Transverse colon (tissue), 4 donors: Measurements from ENCODE around the gene APBB2. TPM values are rescaled to one million over a fixed set of nuclear protein-coding genes. Genes with fewer than 3 reads are reported as not detected.

Experiments used
- DNase-seq: peaks from one replicate; pipeline ENCODE4 v3.0.0-alpha.2; 2019
- H3K27ac ChIP-seq, 4 donors: fragments of 200-600 bp; sonication (generic); 2 replicates each; pipeline ENCODE4 v1.5.1; 2016 to 2018; ENCODE audit warnings: inconsistent platforms in 4 of 4
- H3K27me3 ChIP-seq: fragments of 200-600 bp; sonication (generic); 2 replicates; pipeline ENCODE4 v1.5.1; 2017; ENCODE audit warnings: inconsistent platforms
- H3K36me3 ChIP-seq, 4 donors: fragments of 200-600 bp; sonication (generic); 2 replicates each; pipeline ENCODE4 v1.5.1; 2017 to 2019; ENCODE audit warnings: inconsistent platforms in 4 of 4
- H3K4me1 ChIP-seq, 4 donors: fragments of 200-600 bp; sonication (generic); 2 replicates each; pipeline ENCODE4 v1.5.1; 2017 to 2020; ENCODE audit warnings: inconsistent platforms in 4 of 4
- H3K4me3 ChIP-seq, 4 donors: fragments of 200-600 bp; sonication (generic); 1 replicate in 1 of 4; 2 replicates in 3 of 4; pipeline versions ENCODE4 v1.5.1 to v1.6.1; 2017 to 2019; ENCODE audit warnings: inconsistent platforms in 4 of 4
- H3K9me3 ChIP-seq, 2 donors: fragments of 200-600 bp; sonication (generic); 2 replicates each; pipeline ENCODE4 v1.5.1; 2017 to 2019; ENCODE audit warnings: inconsistent platforms in 2 of 2
- EP300 ChIP-seq: sonication (generic); formaldehyde crosslinking; IDR thresholded peaks from one replicate; pipeline ENCODE4 v1.6.1; 2017; ENCODE audit warnings: antibody characterized with exemption, low read depth
- POLR2A ChIP-seq: fragments of 450-650 bp; IDR thresholded peaks from one replicate; pipeline ENCODE4 v1.6.1; 2016; ENCODE audit warnings: antibody characterized with exemption, mild to moderate bottlenecking, moderate library complexity
- POLR2AphosphoS5 ChIP-seq, 3 donors: sonication (generic); formaldehyde crosslinking; IDR thresholded peaks; one replicate each; pipeline ENCODE4 v1.6.1; 2016; ENCODE audit warnings: antibody characterized with exemption in 3 of 3
- WGBS, 2 donors: methylation state at CpG; one replicate each; pipeline ENCODE4 v1.1.5; 2018; ENCODE audit warnings: low coverage in 1 of 2; 5-methylcytosine and 5-hydroxymethylcytosine counted together
- in situ Hi-C, 4 donors: fragments of 200-750 bp; cut with MboI; loops; one replicate each; pipeline versions ENCODE4 v1.15.0 to v1.15.1; 2017; ENCODE audit warnings: low sequenced_read_pairs in 3 of 4, low pct_ligation_motif_present in 1 of 4, low pct_unique_long_range_greater_than_20kb in 1 of 4
- intact Hi-C: fragments of 100-400 bp; cut with DNase I; formaldehyde crosslinking; loops from one replicate; pipeline ENCODE4 v1.15.1; 2023; ENCODE audit warnings: low total_unique reads
- total RNA-seq, 4 donors: library from RNA; depleted of rRNA; stranded (reverse); fragments of >200 nt; gene quantifications; one replicate each; pipeline ENCODE4 v1.1.0, GENCODE V29; 2016
- TF ChIP-seq, protein P1 (sequence below), 5 experiments: fragments of 200-600 bp in 3 of 5; fragments of 450-650 bp in 2 of 5; sonication (generic) in 3 of 5; IDR thresholded peaks; 1 replicate in 2 of 5; 2 replicates in 3 of 5; pipeline ENCODE4 v1.5.1; 2016 to 2017; ENCODE audit warnings: antibody characterized with exemption in 5 of 5, inconsistent platforms in 3 of 5, mild to moderate bottlenecking in 2 of 5, moderate library complexity in 1 of 5

The APBB2 gene
- total RNA-seq, 4 donors from 2014 or later: 37.1 to 138 (median 90.1) TPM

- no peaks in the 10 kb centered on the region for H3K27me3 ChIP-seq
- TF ChIP-seq POLR2AphosphoS5 (IDR thresholded peaks at IDR 0.05): no peak
- no peak for TF ChIP-seq EP300
- TF ChIP-seq POLR2A: no peak
- TF ChIP-seq, protein P1, sequence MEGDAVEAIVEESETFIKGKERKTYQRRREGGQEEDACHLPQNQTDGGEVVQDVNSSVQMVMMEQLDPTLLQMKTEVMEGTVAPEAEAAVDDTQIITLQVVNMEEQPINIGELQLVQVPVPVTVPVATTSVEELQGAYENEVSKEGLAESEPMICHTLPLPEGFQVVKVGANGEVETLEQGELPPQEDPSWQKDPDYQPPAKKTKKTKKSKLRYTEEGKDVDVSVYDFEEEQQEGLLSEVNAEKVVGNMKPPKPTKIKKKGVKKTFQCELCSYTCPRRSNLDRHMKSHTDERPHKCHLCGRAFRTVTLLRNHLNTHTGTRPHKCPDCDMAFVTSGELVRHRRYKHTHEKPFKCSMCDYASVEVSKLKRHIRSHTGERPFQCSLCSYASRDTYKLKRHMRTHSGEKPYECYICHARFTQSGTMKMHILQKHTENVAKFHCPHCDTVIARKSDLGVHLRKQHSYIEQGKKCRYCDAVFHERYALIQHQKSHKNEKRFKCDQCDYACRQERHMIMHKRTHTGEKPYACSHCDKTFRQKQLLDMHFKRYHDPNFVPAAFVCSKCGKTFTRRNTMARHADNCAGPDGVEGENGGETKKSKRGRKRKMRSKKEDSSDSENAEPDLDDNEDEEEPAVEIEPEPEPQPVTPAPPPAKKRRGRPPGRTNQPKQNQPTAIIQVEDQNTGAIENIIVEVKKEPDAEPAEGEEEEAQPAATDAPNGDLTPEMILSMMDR (IDR thresholded peaks at IDR 0.05): no peak
- intact Hi-C loops (no loop called here), in situ Hi-C loops (no loop called here)
- no peaks in the 10 kb centered on the region for H3K9me3 ChIP-seq
- H3K4me1 ChIP-seq: no peaks in the 10 kb centered on the region
- H3K4me3 ChIP-seq: no peak overlapping the region
- no peak overlapping the region for H3K27ac ChIP-seq
- DNase-seq: no peak
- 82 to 84% methylated on average over 10 to 11 of the region's 11 CpGs for WGBS, 2 donors
- H3K36me3 ChIP-seq: no peaks in the 10 kb centered on the region
These were observed 382.2 kb downstream of the APBB2 start for GRCh38 chr4:40832175-40832574.

DNA sequence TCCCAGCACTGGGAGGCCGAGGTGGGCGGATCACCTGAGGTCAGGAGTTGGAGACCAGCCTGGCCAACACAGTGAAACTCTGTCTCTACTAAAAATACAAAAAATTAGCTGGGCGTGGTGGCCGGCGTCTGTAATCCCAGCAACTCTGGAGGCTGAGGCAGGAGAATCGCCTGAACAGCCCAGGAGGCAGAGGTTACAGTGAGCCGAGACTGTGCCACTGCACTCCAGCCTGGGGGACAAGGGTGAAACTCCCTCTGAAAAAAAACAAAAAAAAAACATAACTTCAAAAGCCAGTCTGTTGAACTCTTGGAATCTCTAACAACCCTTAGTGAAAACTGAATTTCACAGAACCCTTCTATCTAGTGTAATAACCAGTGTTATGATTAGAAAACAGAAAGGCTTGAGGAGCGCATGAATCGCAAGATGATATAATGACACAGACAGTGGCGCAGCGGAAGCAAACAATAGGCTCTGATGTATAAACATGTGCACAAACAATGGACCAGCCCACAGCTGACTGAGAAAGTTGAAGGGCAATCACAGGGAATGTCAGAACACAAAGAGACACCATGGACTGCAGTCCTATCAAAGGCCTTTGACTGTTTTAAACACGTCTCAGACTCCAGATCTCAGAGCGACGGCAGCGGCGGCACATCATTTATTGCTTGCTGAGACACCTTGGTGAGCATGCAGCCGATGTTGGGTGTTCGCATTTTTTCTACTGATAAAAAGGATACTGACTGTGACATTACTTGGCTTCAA is 383.0 kb downstream of the APBB2 start:
- no peaks in the 10 kb centered on the region for H3K4me1 ChIP-seq
- 93 to 96% methylated on average over 13 to 18 of the region's 18 CpGs for whole genome bisulfite sequencing, 2 donors
- no peaks in the 10 kb centered on the region for H3K9me3 ChIP-seq
- no peak for DNase-seq
- H3K4me3 ChIP-seq: no peak overlapping the region
- no peaks in the 10 kb centered on the region for H3K36me3 ChIP-seq
- in situ Hi-C loops: no loop called here
- no peak for TF ChIP-seq POLR2A
- TF ChIP-seq, protein P1 (IDR thresholded peaks at IDR 0.05): no peak
- no peak for TF ChIP-seq EP300
- no peak for TF ChIP-seq POLR2AphosphoS5 (IDR thresholded peaks at IDR 0.05)
- intact Hi-C loops: no loop called here
- H3K27me3 ChIP-seq: no peaks in the 10 kb centered on the region
- H3K27ac ChIP-seq: no peak overlapping the region

GRCh38 chr4:40829586-40829985 is 384.8 kb downstream of the APBB2 start:
- in situ Hi-C loops (no loop called here), intact Hi-C loops (no loop called here)
- H3K27me3 ChIP-seq: no peaks in the 10 kb centered on the region
- H3K4me1 ChIP-seq: no peaks in the 10 kb centered on the region
- no peaks in the 10 kb centered on the region for H3K36me3 ChIP-seq
- no peak overlapping the region for H3K27ac ChIP-seq
- DNase-seq: no peak
- no peaks in the 10 kb centered on the region for H3K9me3 ChIP-seq
- 88% methylated on average over 4 of the region's 4 CpGs; no CpG with 5 or more reads in 1 of the 2 donors for WGBS, 2 donors
- H3K4me3 ChIP-seq: no peak overlapping the region
- no peak for TF ChIP-seq POLR2A
- TF ChIP-seq, protein P1 (IDR thresholded peaks at IDR 0.05): no peak
- TF ChIP-seq EP300: no peak
- no peak for TF ChIP-seq POLR2AphosphoS5 (IDR thresholded peaks at IDR 0.05)

- no peak overlapping the region for H3K4me3 ChIP-seq
- H3K4me1 ChIP-seq: no peaks in the 10 kb centered on the region
- TF ChIP-seq EP300 (no peak), POLR2A (no peak), POLR2AphosphoS5 (IDR thresholded peaks at IDR 0.05) (no peak)
- TF ChIP-seq, protein P1 (IDR thresholded peaks at IDR 0.05): no peak
- no peak overlapping the region for H3K27ac ChIP-seq
- no peaks in the 10 kb centered on the region for H3K27me3 ChIP-seq
- in situ Hi-C loops (no loop called here), intact Hi-C loops (no loop called here)
- no peak for DNase-seq
- WGBS, 2 donors: 95 to 100% methylated on average over 2 to 9 of the region's 9 CpGs
- no peaks in the 10 kb centered on the region for H3K9me3 ChIP-seq
- H3K36me3 ChIP-seq: no peaks in the 10 kb centered on the region
These were observed 385.7 kb downstream of the APBB2 start for GRCh38 chr4:40828661-40829060.
